Measurements from ENCODE around the gene EXOSC2. TPM values are rescaled to one million over a fixed set of nuclear protein-coding genes. Genes with fewer than 3 reads are reported as not detected.
"Not testable (repeated sequence)": the region's sequence is repeated elsewhere in the genome, so short reads cannot be mapped to it uniquely, and the experiment has no call there.

EXOSC2 gene
- total and polyA plus RNA-seq, 2 of the 4 experiments (the other 2 are of a cell fraction) = 27.0 to 48.6 TPM

GRCh38 chr9:130685945-130686344 lies 7.6 kb upstream of the EXOSC2 start:
- H3K27me3 ChIP-seq (ENCODE audit: control insufficient read depth, insufficient read depth, low read length); H3K9me3 ChIP-seq (ENCODE audit: control insufficient read depth, insufficient read depth, low read length); H3K36me3 ChIP-seq (ENCODE audit: control insufficient read depth, insufficient read depth, low read length); H3K4me3 ChIP-seq (ENCODE audit: insufficient read depth, low read depth, low read length); H4K5ac ChIP-seq (ENCODE audit: low read depth, low read length); H2AK5ac ChIP-seq (ENCODE audit: low read depth, low read length); H3K9me1 ChIP-seq (ENCODE audit: insufficient read depth, low read length); H4K20me1 ChIP-seq (ENCODE audit: insufficient read depth, low read length); H3K4ac ChIP-seq (ENCODE audit: low read depth, low read length); H3K79me1 ChIP-seq (ENCODE audit: low read depth in 1 of 2, low read length in 2 of 2); DNase-seq; dilution Hi-C loops (cut with HindIII; ENCODE audit: low sequenced_read_pairs, unreplicated experiment); H3K4me2 ChIP-seq (ENCODE audit: low read depth, low read length); H2BK15ac ChIP-seq (ENCODE audit: low read depth, low read length); H2AFZ ChIP-seq (replicated peaks; ENCODE audit: low read length, poor library complexity); H2AK9ac ChIP-seq (replicated peaks; ENCODE audit: low read depth, low read length, poor library complexity); H3K18ac ChIP-seq (ENCODE audit: low read depth, low read length); H3K14ac ChIP-seq (replicated peaks; ENCODE audit: low read depth, low read length); ATAC-seq (ENCODE audit: low read depth); H3K27ac ChIP-seq (ENCODE audit: insufficient read depth, low read length); H2BK5ac ChIP-seq (ENCODE audit: low read depth, low read length, poor library complexity, severe bottlenecking); H3K4me1 ChIP-seq (ENCODE audit: control insufficient read depth, insufficient read depth, low read length); H4K91ac ChIP-seq (ENCODE audit: insufficient read depth, low read depth, low read length); H3K23ac ChIP-seq (ENCODE audit: low read depth, low read length); BruUV-seq (replicated peaks); H2BK20ac ChIP-seq (ENCODE audit: low read depth, low read length); H4K8ac ChIP-seq (ENCODE audit: low read depth in 2 of 2, low read length in 2 of 2); H3K9ac ChIP-seq (ENCODE audit: low read depth, low read length); H3K56ac ChIP-seq (ENCODE audit: extremely low read depth, insufficient read depth, low read length); H2BK120ac ChIP-seq (ENCODE audit: low read depth, low read length): not testable (repeated sequence)
- in situ Hi-C loops (cut with MboI; ENCODE audit: low sequenced_read_pairs) = loop anchor here (5.0 kb wide), 1 partner anchor 234 kb away; no protein-coding TSS in a partner anchor
- no CpG with 5 or more reads among the region's 11 CpGs for WGBS, 2 experiments (ENCODE audit: extremely low coverage in 2 of 2, insufficient read length in 1 of 2)
- intact Hi-C loops (cut with micrococcal nuclease) = loop anchor here (10.0 kb wide), 2 partner anchors 321 to 441 kb away; no protein-coding TSS in a partner anchor
- ChIA-PET POLR2A (ENCODE audit: unreplicated experiment) (interaction anchor here (0.6 kb wide), 1 partner anchor 42 kb away, joined by 12 read pairs; no protein-coding TSS in a partner anchor), CTCF (interaction anchor here (2.0 kb wide), 1 partner anchor 15 kb away, joined by 4 read pairs; no protein-coding TSS in a partner anchor)
